Mesenchymal stem cell (in vitro differentiated cells and primary cell): ENCODE measurements around the gene PEF1.

Experiments
- DNase-seq: peaks from one replicate; pipeline ENCODE4 v3.0.0-alpha.2; 2013
- H2AFZ ChIP-seq: one replicate; pipeline ENCODE4 v1.6.1; 2013; ENCODE audit warnings: low read depth, mild to moderate bottlenecking, control low read depth, inconsistent platforms, low read length, moderate library complexity
- H2AK5ac ChIP-seq: 2 replicates; pipeline ENCODE4 v1.6.1; 2013; ENCODE audit warnings: low read length, moderate library complexity, mild to moderate bottlenecking, inconsistent platforms; ENCODE audit not compliant: severe bottlenecking
- H2BK120ac ChIP-seq: one replicate; pipeline ENCODE4 v1.6.1; 2013; ENCODE audit warnings: low read depth, mild to moderate bottlenecking, inconsistent platforms, low read length, moderate library complexity
- H2BK12ac ChIP-seq, 2 experiments: one replicate each; pipeline ENCODE4 v1.6.1; 2013; ENCODE audit warnings: inconsistent platforms in 2 of 2, low read length in 2 of 2, mild to moderate bottlenecking in 2 of 2, moderate library complexity in 2 of 2, control low read depth in 1 of 2
- H2BK15ac ChIP-seq: one replicate; pipeline ENCODE4 v1.6.1; 2013; ENCODE audit warnings: mild to moderate bottlenecking, low read depth, inconsistent platforms; ENCODE audit not compliant: poor library complexity, severe bottlenecking
- H2BK5ac ChIP-seq: 2 replicates; pipeline ENCODE4 v1.6.1; 2013; ENCODE audit warnings: low read depth, mild to moderate bottlenecking, low read length, control low read depth, inconsistent platforms; ENCODE audit not compliant: poor library complexity, severe bottlenecking
- H3K14ac ChIP-seq, 2 experiments: one replicate each; pipeline ENCODE4 v1.6.1; 2013; ENCODE audit warnings: inconsistent platforms in 2 of 2, low read length in 2 of 2, control low read depth in 1 of 2, mild to moderate bottlenecking in 1 of 2, moderate library complexity in 1 of 2
- H3K18ac ChIP-seq, 2 experiments: one replicate each; pipeline ENCODE4 v1.6.1; 2013; ENCODE audit warnings: inconsistent platforms in 2 of 2, low read length in 2 of 2, control low read depth in 1 of 2, low read depth in 1 of 2, mild to moderate bottlenecking in 1 of 2
- H3K23ac ChIP-seq, 2 experiments: one replicate each; pipeline ENCODE4 v1.6.1; 2013; ENCODE audit warnings: inconsistent platforms in 2 of 2, low read length in 2 of 2, mild to moderate bottlenecking in 2 of 2, moderate library complexity in 2 of 2, control low read depth in 1 of 2
- H3K27ac ChIP-seq: 2 replicates; pipeline ENCODE4 v1.5.1; 2013; ENCODE audit warnings: mild to moderate bottlenecking, moderate library complexity, low read length, control low read depth, inconsistent platforms; ENCODE audit not compliant: poor library complexity, severe bottlenecking
- H3K27me3 ChIP-seq, 2 experiments: 2 replicates each; pipeline versions ENCODE4 v1.6.1 to v1.7.0; 2013; ENCODE audit warnings: low read length in 2 of 2, mild to moderate bottlenecking in 2 of 2, moderate library complexity in 2 of 2, control low read depth in 1 of 2, inconsistent platforms in 1 of 2; ENCODE audit not compliant: control insufficient read depth in 1 of 2, insufficient read depth in 1 of 2
- H3K36me3 ChIP-seq, 2 experiments: 2 replicates each; pipeline versions ENCODE4 v1.6.1 to v1.7.0; 2013; ENCODE audit warnings: low read length in 2 of 2, control low read depth in 1 of 2, inconsistent platforms in 1 of 2, low read depth in 1 of 2, mild to moderate bottlenecking in 1 of 2; ENCODE audit not compliant: insufficient read depth in 2 of 2, control insufficient read depth in 1 of 2
- H3K4ac ChIP-seq, 2 experiments: one replicate each; pipeline ENCODE4 v1.6.1; 2013; ENCODE audit warnings: inconsistent platforms in 2 of 2, low read length in 2 of 2, mild to moderate bottlenecking in 2 of 2, moderate library complexity in 2 of 2, control low read depth in 1 of 2, low read depth in 1 of 2
- H3K4me1 ChIP-seq: 2 replicates; pipeline ENCODE4 v1.6.1; 2013; ENCODE audit warnings: low read depth, low read length, control low read depth; ENCODE audit not compliant: control insufficient read depth, insufficient read depth
- H3K4me2 ChIP-seq: 2 replicates; pipeline ENCODE4 v1.6.1; 2013; ENCODE audit warnings: low read length, mild to moderate bottlenecking, inconsistent platforms; ENCODE audit not compliant: poor library complexity, severe bottlenecking
- H3K4me3 ChIP-seq, 2 experiments: 2 replicates each; pipeline versions ENCODE4 v1.5.1 to v1.7.0; 2013; ENCODE audit warnings: low read length in 2 of 2, mild to moderate bottlenecking in 2 of 2, control low read depth in 1 of 2, low read depth in 1 of 2; ENCODE audit not compliant: insufficient read depth in 1 of 2
- H3K79me1 ChIP-seq: replicated peaks from 2 replicates; pipeline ENCODE4 v1.6.1; 2013; ENCODE audit warnings: mild to moderate bottlenecking, control low read depth, low read length, inconsistent platforms; ENCODE audit not compliant: poor library complexity, severe bottlenecking
- H3K9ac ChIP-seq: 2 replicates; pipeline ENCODE4 v1.7.0; 2013; ENCODE audit warnings: mild to moderate bottlenecking, low read length, moderate library complexity
- H3K9me3 ChIP-seq: 2 replicates; pipeline ENCODE4 v1.7.0; 2013; ENCODE audit warnings: mild to moderate bottlenecking, low read length; ENCODE audit not compliant: control insufficient read depth
- H4K8ac ChIP-seq: one replicate; pipeline ENCODE4 v1.6.1; 2013; ENCODE audit warnings: inconsistent platforms, mild to moderate bottlenecking, low read length, moderate library complexity
- H4K91ac ChIP-seq: one replicate; pipeline ENCODE4 v1.6.1; 2013; ENCODE audit warnings: mild to moderate bottlenecking, low read length, inconsistent platforms
- WGBS: methylation state at CpG from one replicate; pipeline ENCODE4 v1.1.7; 2013; ENCODE audit warnings: mixed read lengths; 5-methylcytosine and 5-hydroxymethylcytosine counted together

PEF1 gene

DNA sequence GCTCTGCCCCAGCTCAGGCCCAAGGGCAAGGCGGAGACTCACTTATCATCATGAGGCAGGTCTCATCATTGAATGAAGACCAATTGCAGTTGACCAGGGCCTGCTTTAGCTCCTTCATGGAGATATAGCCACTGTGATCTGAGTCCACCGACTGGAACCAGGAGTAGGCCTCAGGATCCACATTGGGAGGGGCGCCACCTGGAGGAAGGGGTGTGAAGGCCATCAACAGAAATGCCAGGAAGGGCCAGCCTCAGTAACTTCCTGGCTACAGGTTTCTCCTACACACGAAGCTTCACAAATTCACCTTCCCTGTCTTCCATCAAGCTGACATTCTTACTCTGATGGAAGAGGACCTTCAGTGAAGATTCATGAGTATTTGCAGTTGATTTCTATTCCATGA, 11.6 kb downstream of the PEF1 start:
- Histone ChIP-seq H2BK15ac (no peak overlapping the region), H3K18ac (no peak overlapping the region), H3K27ac (no peak overlapping the region), H3K79me1 (peaks cover 46% of the 10 kb centered on the region), H2AK5ac (no peak overlapping the region), H2BK120ac (no peak overlapping the region), H3K14ac (no peak overlapping the region), H3K36me3 (peaks cover 50 to 65% of the 10 kb centered on the region in 2 experiments), H2BK5ac (no peak overlapping the region), H3K4me3 (no peak overlapping the region), H2AFZ (no peak overlapping the region), H3K27me3 (no peaks in the 10 kb centered on the region), H4K8ac (no peak overlapping the region), H3K4ac (no peak overlapping the region), H3K9me3 (no peaks in the 10 kb centered on the region), H3K4me2 (no peak overlapping the region), H3K9ac (no peak overlapping the region), H3K23ac (no peak overlapping the region), H3K4me1 (peaks cover 1% of the 10 kb centered on the region), H2BK12ac (no peak overlapping the region), H4K91ac (no peak overlapping the region)
- no peak for DNase-seq
- 81% methylated on average over 3 of the region's 4 CpGs for WGBS

GRCh38 chr1:31632649-31633048, 12.0 kb downstream of the PEF1 start:
- H4K91ac ChIP-seq, result no peak overlapping the region
- H3K36me3 ChIP-seq, result peaks cover 55 to 68% of the 10 kb centered on the region in 2 experiments
- no peak overlapping the region for H3K14ac ChIP-seq
- no peak overlapping the region for H2AFZ ChIP-seq
- no peak overlapping the region for H3K23ac ChIP-seq
- H2AK5ac ChIP-seq, result no peak overlapping the region
- H2BK5ac ChIP-seq, result no peak overlapping the region
- no peak for DNase-seq
- peaks cover 2% of the 10 kb centered on the region for H3K4me1 ChIP-seq
- H3K4me2 ChIP-seq, result no peak overlapping the region
- H3K4me3 ChIP-seq, result no peak overlapping the region
- no peak overlapping the region for H2BK15ac ChIP-seq
- H2BK120ac ChIP-seq, result no peak overlapping the region
- H3K9ac ChIP-seq, result no peak overlapping the region
- H3K9me3 ChIP-seq, result no peaks in the 10 kb centered on the region
- no peak overlapping the region for H4K8ac ChIP-seq
- peaks cover 46% of the 10 kb centered on the region for H3K79me1 ChIP-seq
- H3K18ac ChIP-seq, result no peak overlapping the region
- H3K27me3 ChIP-seq, result no peaks in the 10 kb centered on the region
- H3K27ac ChIP-seq, result no peak overlapping the region
- 96% methylated on average over 3 of the region's 3 CpGs for WGBS
- H2BK12ac ChIP-seq, result no peak overlapping the region
- no peak overlapping the region for H3K4ac ChIP-seq

DNA sequence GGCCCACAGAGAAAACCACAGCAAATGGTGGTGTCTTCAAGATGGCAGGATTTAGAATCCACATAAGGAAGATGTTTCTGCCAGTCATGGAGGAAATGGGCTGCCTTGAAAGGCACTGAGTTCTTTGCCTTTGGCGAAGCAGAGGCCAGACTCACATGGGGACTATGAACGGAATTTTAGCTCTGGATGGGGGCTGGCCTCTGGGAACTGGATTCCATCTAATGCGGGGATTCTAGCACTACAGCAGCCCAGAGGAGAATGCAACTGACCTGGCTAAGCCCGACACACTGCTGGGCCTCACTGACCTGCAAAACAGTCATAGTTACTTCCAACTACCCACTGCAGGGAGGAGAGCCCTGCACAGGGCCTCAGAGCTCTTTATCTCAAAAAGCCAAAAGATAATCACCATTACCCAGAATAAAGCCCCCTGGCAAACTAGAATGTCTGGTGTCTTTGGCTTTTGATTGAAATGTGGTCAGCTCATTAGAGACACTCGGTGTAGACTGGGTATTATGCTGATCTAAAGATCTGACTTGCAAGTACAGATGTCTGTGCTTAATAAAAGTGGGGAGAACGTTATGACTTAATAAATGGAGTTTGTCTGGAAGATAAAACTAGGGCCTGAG, 15.6 kb downstream of the PEF1 start:
- Histone ChIP-seq H3K4me2 (no peak overlapping the region), H4K91ac (no peak overlapping the region), H3K4me3 (no peak overlapping the region), H3K14ac (no peak overlapping the region), H3K36me3 (peaks cover 59 to 73% of the 10 kb centered on the region in 2 experiments), H3K79me1 (peaks cover 28% of the 10 kb centered on the region), H2BK15ac (no peak overlapping the region), H2AK5ac (no peak overlapping the region), H3K9ac (no peak overlapping the region), H3K4ac (no peak overlapping the region), H3K4me1 (peaks cover 18% of the 10 kb centered on the region), H2AFZ (no peak overlapping the region), H2BK5ac (no peak overlapping the region), H3K18ac (no peak overlapping the region), H3K23ac (no peak overlapping the region), H3K27ac (no peak overlapping the region), H3K9me3 (no peaks in the 10 kb centered on the region), H2BK12ac (no peak overlapping the region), H2BK120ac (no peak overlapping the region), H3K27me3 (no peaks in the 10 kb centered on the region), H4K8ac (no peak overlapping the region)
- no peak for DNase-seq
- 94% methylated on average over 6 of the region's 6 CpGs for WGBS

- Histone ChIP-seq H2AFZ (no peak overlapping the region), H4K8ac (no peak overlapping the region), H3K4me1 (peaks cover 18% of the 10 kb centered on the region), H3K14ac (no peak overlapping the region), H3K4ac (no peak overlapping the region), H3K23ac (no peak overlapping the region), H2BK15ac (no peak overlapping the region), H3K9ac (peak overlapping the region; percentile 3), H4K91ac (no peak overlapping the region), H2BK12ac (no peak overlapping the region), H3K27ac (no peak overlapping the region), H3K4me2 (no peak overlapping the region), H2BK5ac (no peak overlapping the region), H3K27me3 (no peaks in the 10 kb centered on the region), H2BK120ac (no peak overlapping the region), H3K9me3 (no peaks in the 10 kb centered on the region), H3K4me3 (no peak overlapping the region), H3K36me3 (peaks cover 52 to 72% of the 10 kb centered on the region in 2 experiments), H3K18ac (no peak overlapping the region), H2AK5ac (no peak overlapping the region), H3K79me1 (peaks cover 24% of the 10 kb centered on the region)
- no peak for DNase-seq
- 90% methylated on average over 10 of the region's 11 CpGs for WGBS
These were observed 16.6 kb downstream of the PEF1 start for GRCh38 chr1:31627930-31628559.
